Lower leg skin (tissue), 3 donors: Measurements from ENCODE around the gene GRIK3.

Experiments
- POLR2A ChIP-seq, 2 donors: fragments of 450-650 bp; IDR thresholded peaks; one replicate each; pipeline ENCODE4 v1.6.1; 2016 to 2017; ENCODE audit warnings: antibody characterized with exemption in 2 of 2, mild to moderate bottlenecking in 1 of 2, moderate library complexity in 1 of 2
- TF ChIP-seq, protein P1 (sequence below), 3 donors: fragments of 450-650 bp; IDR thresholded peaks; one replicate each; pipeline ENCODE4 v1.5.1; 2016; ENCODE audit warnings: antibody characterized with exemption in 3 of 3, mild to moderate bottlenecking in 3 of 3, moderate library complexity in 2 of 3

DNA sequence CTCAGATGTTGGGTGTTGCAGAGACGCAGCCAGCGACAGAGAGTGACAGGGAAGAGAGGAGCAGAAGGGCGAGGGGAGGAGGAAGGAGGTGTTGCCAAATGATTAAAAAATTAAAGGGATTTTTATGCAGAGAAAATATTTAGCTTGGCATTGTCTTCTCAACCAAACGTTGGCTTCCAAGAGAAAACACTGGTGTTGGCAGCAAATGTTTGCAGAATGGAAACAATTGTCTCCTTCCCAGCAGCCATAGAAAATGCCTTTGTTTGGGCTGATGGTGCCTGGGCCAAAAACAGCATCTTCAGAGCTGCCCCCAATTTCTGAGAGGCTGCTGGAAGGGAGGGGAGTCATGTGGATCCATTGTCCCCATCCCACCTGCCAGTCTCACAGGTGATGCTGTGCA lies 29.7 kb upstream of the GRIK3 start:
- TF ChIP-seq, protein P1, sequence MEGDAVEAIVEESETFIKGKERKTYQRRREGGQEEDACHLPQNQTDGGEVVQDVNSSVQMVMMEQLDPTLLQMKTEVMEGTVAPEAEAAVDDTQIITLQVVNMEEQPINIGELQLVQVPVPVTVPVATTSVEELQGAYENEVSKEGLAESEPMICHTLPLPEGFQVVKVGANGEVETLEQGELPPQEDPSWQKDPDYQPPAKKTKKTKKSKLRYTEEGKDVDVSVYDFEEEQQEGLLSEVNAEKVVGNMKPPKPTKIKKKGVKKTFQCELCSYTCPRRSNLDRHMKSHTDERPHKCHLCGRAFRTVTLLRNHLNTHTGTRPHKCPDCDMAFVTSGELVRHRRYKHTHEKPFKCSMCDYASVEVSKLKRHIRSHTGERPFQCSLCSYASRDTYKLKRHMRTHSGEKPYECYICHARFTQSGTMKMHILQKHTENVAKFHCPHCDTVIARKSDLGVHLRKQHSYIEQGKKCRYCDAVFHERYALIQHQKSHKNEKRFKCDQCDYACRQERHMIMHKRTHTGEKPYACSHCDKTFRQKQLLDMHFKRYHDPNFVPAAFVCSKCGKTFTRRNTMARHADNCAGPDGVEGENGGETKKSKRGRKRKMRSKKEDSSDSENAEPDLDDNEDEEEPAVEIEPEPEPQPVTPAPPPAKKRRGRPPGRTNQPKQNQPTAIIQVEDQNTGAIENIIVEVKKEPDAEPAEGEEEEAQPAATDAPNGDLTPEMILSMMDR (IDR thresholded peaks at IDR 0.05) = no peak
- no peak for TF ChIP-seq POLR2A (IDR thresholded peaks at IDR 0.05)
